IMR-90 (cell line): ENCODE data around the gene MTRF1L. TPM values are rescaled to one million over a fixed set of nuclear protein-coding genes. Genes with fewer than 3 reads are reported as not detected.

Source experiments
- ATAC-seq: fragments of 200-7000 bp; cut with Tn5 transposase; 2 replicates; pipeline ENCODE4 v1.9.1; 2020; ENCODE audit warnings: low read depth, mild to moderate bottlenecking, moderate library complexity
- BruUV-seq: library from RNA; stranded (reverse); fragments of 400-500 nt; replicated peaks from 2 replicates; lab custom pipeline; 2021; lab: Mats Ljungman, UMichigan
- CTCF ChIA-PET: fragments of 300-600 bp; formaldehyde crosslinking; extraction: SDS; loops from one replicate; lab custom pipeline; 2021; ENCODE audit warnings: antibody characterized with exemption; lab: Yijun Ruan, JAX
- POLR2A ChIA-PET: fragments of 300-600 bp; sonication (Branson Sonifier 250); formaldehyde crosslinking; loops from one replicate; lab custom pipeline; 2022; ENCODE audit warnings: antibody characterized with exemption; ENCODE audit not compliant: unreplicated experiment; lab: Charles Lee
- DNase-seq: peaks from one replicate; pipeline ENCODE4 v3.0.0; 2013
- H2AFZ ChIP-seq: replicated peaks from 2 replicates; pipeline ENCODE3; 2013; ENCODE audit warnings: low read length, mild to moderate bottlenecking; ENCODE audit not compliant: poor library complexity
- H2AK5ac ChIP-seq: 2 replicates; pipeline ENCODE4 v1.6.1; 2013; ENCODE audit warnings: low read depth, low read length, inconsistent platforms
- H2AK9ac ChIP-seq: replicated peaks from 2 replicates; pipeline ENCODE3; 2013; ENCODE audit warnings: mild to moderate bottlenecking, low read depth, low read length, moderate library complexity; ENCODE audit not compliant: poor library complexity
- H2BK120ac ChIP-seq: 2 replicates; pipeline ENCODE4 v1.6.1; 2013; ENCODE audit warnings: low read depth, low read length, inconsistent platforms
- H2BK15ac ChIP-seq: 3 replicates; pipeline ENCODE4 v1.6.1; 2013; ENCODE audit warnings: low read depth, low read length, inconsistent platforms
- H2BK20ac ChIP-seq: 2 replicates; pipeline ENCODE4 v1.6.1; 2013; ENCODE audit warnings: low read depth, mild to moderate bottlenecking, inconsistent platforms, low read length, moderate library complexity
- H2BK5ac ChIP-seq: 2 replicates; pipeline ENCODE4 v1.6.1; 2013; ENCODE audit warnings: mild to moderate bottlenecking, low read depth, low read length, inconsistent platforms; ENCODE audit not compliant: poor library complexity, severe bottlenecking
- H3K14ac ChIP-seq: replicated peaks from 2 replicates; pipeline ENCODE4 v1.6.1; 2013; ENCODE audit warnings: low read depth, low read length, inconsistent platforms
- H3K18ac ChIP-seq: 2 replicates; pipeline ENCODE4 v1.6.1; 2013; ENCODE audit warnings: low read depth, low read length, control low read depth
- H3K23ac ChIP-seq: 2 replicates; pipeline ENCODE4 v1.6.1; 2013; ENCODE audit warnings: low read depth, low read length, inconsistent platforms
- H3K27ac ChIP-seq: 2 replicates; pipeline ENCODE4 v1.5.1; 2013; ENCODE audit warnings: mild to moderate bottlenecking, control low read depth, low read length; ENCODE audit not compliant: insufficient read depth
- H3K27me3 ChIP-seq: 2 replicates; pipeline ENCODE4 v1.6.1; 2013; ENCODE audit warnings: low read length; ENCODE audit not compliant: control insufficient read depth, insufficient read depth
- H3K36me3 ChIP-seq: 2 replicates; pipeline ENCODE4 v1.6.1; 2013; ENCODE audit warnings: low read length, mixed read lengths; ENCODE audit not compliant: control insufficient read depth, insufficient read depth
- H3K4ac ChIP-seq: 2 replicates; pipeline ENCODE4 v1.6.1; 2013; ENCODE audit warnings: low read depth, low read length, inconsistent platforms
- H3K4me1 ChIP-seq: 2 replicates; pipeline ENCODE4 v1.6.1; 2013; ENCODE audit warnings: low read length, mixed read lengths; ENCODE audit not compliant: control insufficient read depth, insufficient read depth
- H3K4me2 ChIP-seq: 2 replicates; pipeline ENCODE4 v1.6.1; 2013; ENCODE audit warnings: low read depth, mild to moderate bottlenecking, control low read depth, low read length, moderate library complexity
- H3K4me3 ChIP-seq: 2 replicates; pipeline ENCODE4 v1.5.1; 2013; ENCODE audit warnings: low read depth, mild to moderate bottlenecking, control low read depth, low read length, moderate library complexity; ENCODE audit not compliant: insufficient read depth
- H3K56ac ChIP-seq: 2 replicates; pipeline ENCODE4 v1.6.1; 2013; ENCODE audit warnings: low read length, inconsistent platforms; ENCODE audit not compliant: insufficient read depth; ENCODE audit errors: extremely low read depth
- H3K79me1 ChIP-seq, 2 experiments: 2 replicates each; pipeline ENCODE4 v1.6.1; 2013; ENCODE audit warnings: low read length in 2 of 2, inconsistent platforms in 1 of 2, low read depth in 1 of 2
- H3K9ac ChIP-seq: 2 replicates; pipeline ENCODE4 v1.6.1; 2013; ENCODE audit warnings: low read depth, low read length, control low read depth
- H3K9me1 ChIP-seq: 2 replicates; pipeline ENCODE4 v1.6.1; 2013; ENCODE audit warnings: low read length, inconsistent platforms; ENCODE audit not compliant: insufficient read depth
- H3K9me3 ChIP-seq: 2 replicates; pipeline ENCODE4 v1.6.1; 2013; ENCODE audit warnings: low read length; ENCODE audit not compliant: control insufficient read depth, insufficient read depth
- H4K20me1 ChIP-seq: 2 replicates; pipeline ENCODE4 v1.6.1; 2013; ENCODE audit warnings: low read length, inconsistent platforms; ENCODE audit not compliant: insufficient read depth
- H4K5ac ChIP-seq: 2 replicates; pipeline ENCODE4 v1.6.1; 2013; ENCODE audit warnings: mild to moderate bottlenecking, low read depth, low read length, control low read depth
- H4K8ac ChIP-seq, 2 experiments: 2 replicates each; pipeline ENCODE4 v1.6.1; 2013; ENCODE audit warnings: low read depth in 2 of 2, low read length in 2 of 2, control low read depth in 1 of 2, inconsistent platforms in 1 of 2
- H4K91ac ChIP-seq: 2 replicates; pipeline ENCODE4 v1.6.1; 2013; ENCODE audit warnings: low read depth, low read length, inconsistent platforms; ENCODE audit not compliant: insufficient read depth
- CEBPB ChIP-seq: IDR thresholded peaks from 2 replicates; pipeline ENCODE4 v1.6.1; 2012; ENCODE audit warnings: low read depth, low read length, improper control_type of control experiment
- CHD1 ChIP-seq: IDR thresholded peaks from 2 replicates; pipeline ENCODE4 v1.6.1; 2012; ENCODE audit warnings: low read depth, low read length, improper control_type of control experiment
- ELK1 ChIP-seq: fragments of 150-350 bp; IDR thresholded peaks from 2 replicates; pipeline ENCODE4 v1.6.1; 2016; ENCODE audit warnings: low read depth, mild to moderate bottlenecking, low read length, moderate library complexity, borderline replicate concordance
- FOS ChIP-seq: fragments of 150-350 bp; IDR thresholded peaks from 2 replicates; pipeline ENCODE4 v1.6.1; 2016; ENCODE audit warnings: low read depth, low read length
- MAFK ChIP-seq: IDR thresholded peaks from 2 replicates; pipeline ENCODE4 v1.6.1; 2012; ENCODE audit warnings: low read depth, low read length, improper control_type of control experiment
- MXI1 ChIP-seq: IDR thresholded peaks from 2 replicates; pipeline ENCODE4 v1.6.1; 2012; ENCODE audit warnings: low read depth, mild to moderate bottlenecking, low read length, moderate library complexity, borderline replicate concordance
- NFE2L2 ChIP-seq: fragments of 150-350 bp; IDR thresholded peaks from 2 replicates; pipeline ENCODE4 v1.6.1; 2016; ENCODE audit warnings: low read depth, mild to moderate bottlenecking, low read length
- POLR2A ChIP-seq: IDR thresholded peaks from 2 replicates; pipeline ENCODE4 v1.6.1; 2012; ENCODE audit warnings: mild to moderate bottlenecking, low read depth, low read length
- RAD21 ChIP-seq: IDR thresholded peaks from 2 replicates; pipeline ENCODE4 v1.6.1; 2012; ENCODE audit warnings: low read length, improper control_type of control experiment
- RFX5 ChIP-seq: IDR thresholded peaks from 2 replicates; pipeline ENCODE4 v1.8.0; 2012; ENCODE audit warnings: low read depth, mild to moderate bottlenecking, low read length, moderate library complexity
- SMC3 ChIP-seq: fragments of 150-350 bp; IDR thresholded peaks from 2 replicates; pipeline ENCODE4 v1.6.1; 2016; ENCODE audit warnings: low read depth, mild to moderate bottlenecking, antibody characterized with exemption, low read length, moderate library complexity
- WGBS, 2 experiments: methylation state at CpG; one replicate each; pipeline versions ENCODE4 v1.1.5 to v1.1.7; 2013; ENCODE audit warnings: missing lambda C conversion rate in 2 of 2; ENCODE audit not compliant: insufficient read length in 1 of 2; ENCODE audit errors: extremely low coverage in 2 of 2; 5-methylcytosine and 5-hydroxymethylcytosine counted together
- dilution Hi-C: fragments of 300-500 bp; cut with HindIII; formaldehyde crosslinking; loops from one replicate; pipeline ENCODE4 v1.14.3; 2018; ENCODE audit warnings: low sequenced_read_pairs; ENCODE audit not compliant: unreplicated experiment
- in situ Hi-C: fragments of 300-500 bp; cut with MboI; formaldehyde crosslinking; loops from 3 replicates; pipeline ENCODE4 v1.14.3; 2019; ENCODE audit warnings: low sequenced_read_pairs, inconsistent platforms, mixed read lengths
- intact Hi-C: fragments of 100-400 bp; cut with micrococcal nuclease; formaldehyde crosslinking; loops from 2 replicates; pipeline ENCODE4 v1.10.0; 2022
- polyA plus RNA-seq, 3 experiments: library from polyadenylated mRNA; depleted of rRNA; stranded (reverse); fragments of >200 nt; gene quantifications; 2 replicates each; pipeline ENCODE4 v1.2.3, GENCODE V29; 2012; ENCODE audit warnings: low replicate concordance in 1 of 3
- total RNA-seq: library from RNA; depleted of rRNA; stranded (reverse); fragments of >200 nt; gene quantifications from 2 replicates; pipeline ENCODE4 v1.2.3, GENCODE V29; 2012

The MTRF1L gene
- total and polyA plus RNA-seq, 2 of the 4 experiments (the other 2 are of a cell fraction), result 6.9 to 11.1 TPM

GRCh38 chr6:153044295-153044694, 41.8 kb upstream of the MTRF1L start:
- Histone ChIP-seq H3K79me1 (no peaks in the 10 kb centered on the region), H3K9me3 (no peaks in the 10 kb centered on the region), H2BK20ac (no peak overlapping the region), H3K23ac (no peak overlapping the region), H2BK5ac (no peak overlapping the region), H3K27ac (no peak overlapping the region), H3K18ac (no peak overlapping the region), H3K14ac (no peak overlapping the region), H3K4me1 (no peaks in the 10 kb centered on the region), H4K20me1 (no peaks in the 10 kb centered on the region), H3K56ac (no peak overlapping the region), H4K5ac (no peak overlapping the region), H3K9ac (no peak overlapping the region), H2BK120ac (no peak overlapping the region), H4K91ac (no peak overlapping the region), H3K36me3 (peaks cover 10% of the 10 kb centered on the region), H4K8ac (no peak overlapping the region), H3K4me2 (no peak overlapping the region), H3K4me3 (no peak overlapping the region), H3K9me1 (no peaks in the 10 kb centered on the region), H2AK9ac (no peak overlapping the region), H2BK15ac (no peak overlapping the region), H2AK5ac (no peak overlapping the region), H3K27me3 (no peaks in the 10 kb centered on the region), H3K4ac (no peak overlapping the region), H2AFZ (no peak overlapping the region)
- no CpG with 5 or more reads among the region's 4 CpGs for WGBS, 2 experiments
- ChIA-PET CTCF (no interaction called here), POLR2A (no interaction called here)
- no TSS peak for BruUV-seq
- ATAC-seq, result no peak; the same call in 1 of the 2 replicates
- DNase-seq, result no peak
- dilution Hi-C loops, result no loop called here
- in situ Hi-C loops, result loop anchor here (25.0 kb wide), 2 partner anchors 468 to 1118 kb away; no protein-coding TSS in a partner anchor
- no peak for TF ChIP-seq MXI1
- no peak for TF ChIP-seq RFX5
- TF ChIP-seq CHD1, result no peak
- TF ChIP-seq SMC3, result no peak
- TF ChIP-seq RAD21, result no peak
- no peak for TF ChIP-seq MAFK
- TF ChIP-seq FOS, result no peak
- TF ChIP-seq CEBPB, result no peak
- no peak for TF ChIP-seq ELK1
- no peak for TF ChIP-seq NFE2L2
- TF ChIP-seq POLR2A, result no peak
- intact Hi-C loops, result no loop called here
